T-helper 2 cell (primary cell): ENCODE measurements around the gene PSMA5.

Source experiments
- DNase-seq, 5 experiments: peaks; one replicate each; pipeline versions ENCODE4 v3.0.0 to v3.0.0-alpha.2; 2012 to 2022

The PSMA5 gene

GRCh38 chr1:109367626-109368025 is 58.6 kb downstream of the PSMA5 start:
- DNase-seq: no peak

GRCh38 chr1:109365642-109366204 is 60.5 kb downstream of the PSMA5 start:
- no peak for DNase-seq

GRCh38 chr1:109361649-109362048 is 64.6 kb downstream of the PSMA5 start:
- no peak for DNase-seq

- no peak for DNase-seq
Observed at GRCh38 chr1:109361069-109361468, 65.2 kb downstream of the PSMA5 start.

GRCh38 chr1:109357616-109358015 is 68.6 kb downstream of the PSMA5 start:
- no peak for DNase-seq

- DNase-seq: no peak
Observed at GRCh38 chr1:109356915-109357314, 69.3 kb downstream of the PSMA5 start.

GRCh38 chr1:109356505-109356904 is 69.7 kb downstream of the PSMA5 start:
- DNase-seq: no peak

GRCh38 chr1:109354929-109355328 is 71.3 kb downstream of the PSMA5 start:
- DNase-seq: no peak

- no peak for DNase-seq
Observed at GRCh38 chr1:109351457-109351856, 74.8 kb downstream of the PSMA5 start.

- no peak for DNase-seq
Observed at GRCh38 chr1:109350655-109351054, 75.6 kb downstream of the PSMA5 start.

GRCh38 chr1:109350182-109350581 is 76.1 kb downstream of the PSMA5 start:
- DNase-seq: no peak
